Ovary (tissue), 3 donors: ENCODE data around the gene ZNF441.
"Not testable (repeated sequence)": the region's sequence is repeated elsewhere in the genome, so short reads cannot be mapped to it uniquely, and the experiment has no call there.

Experiments used
- POLR2A ChIP-seq: fragments of 450-650 bp; IDR thresholded peaks from one replicate; pipeline ENCODE4 v1.6.1; 2017; ENCODE audit warnings: antibody characterized with exemption, mild to moderate bottlenecking, moderate library complexity
- TF ChIP-seq, protein P1 (sequence below), 3 donors: fragments of 450-650 bp in 2 of 3; fragments of 200-600 bp in 1 of 3; IDR thresholded peaks; one replicate each; pipeline versions ENCODE4 v1.5.1 to v1.8.0; 2016 to 2022; ENCODE audit warnings: antibody characterized with exemption in 3 of 3, mild to moderate bottlenecking in 1 of 3
- donor health status: DM: no; HTN: no; CAD: no.

DNA sequence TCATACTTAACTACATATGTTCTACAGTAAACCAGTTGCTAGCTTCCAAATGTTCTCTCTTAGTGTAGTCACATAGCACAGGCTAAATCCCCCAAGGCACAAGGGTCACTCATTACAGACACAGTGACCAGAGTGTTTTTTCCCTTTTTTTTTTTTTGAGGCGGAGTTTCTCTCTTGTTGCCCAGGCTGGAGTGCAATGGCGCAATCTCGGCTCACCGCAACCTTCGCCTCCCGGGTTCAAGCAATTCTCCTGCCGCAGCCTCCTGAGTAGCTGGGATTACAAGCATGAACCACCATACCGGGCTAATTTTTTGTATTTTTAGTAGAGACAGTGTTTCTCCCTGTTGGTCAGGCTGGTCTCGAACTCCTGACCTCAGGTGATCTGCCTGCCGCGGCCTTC is 9.9 kb downstream of the ZNF441 start:
- TF ChIP-seq, protein P1, sequence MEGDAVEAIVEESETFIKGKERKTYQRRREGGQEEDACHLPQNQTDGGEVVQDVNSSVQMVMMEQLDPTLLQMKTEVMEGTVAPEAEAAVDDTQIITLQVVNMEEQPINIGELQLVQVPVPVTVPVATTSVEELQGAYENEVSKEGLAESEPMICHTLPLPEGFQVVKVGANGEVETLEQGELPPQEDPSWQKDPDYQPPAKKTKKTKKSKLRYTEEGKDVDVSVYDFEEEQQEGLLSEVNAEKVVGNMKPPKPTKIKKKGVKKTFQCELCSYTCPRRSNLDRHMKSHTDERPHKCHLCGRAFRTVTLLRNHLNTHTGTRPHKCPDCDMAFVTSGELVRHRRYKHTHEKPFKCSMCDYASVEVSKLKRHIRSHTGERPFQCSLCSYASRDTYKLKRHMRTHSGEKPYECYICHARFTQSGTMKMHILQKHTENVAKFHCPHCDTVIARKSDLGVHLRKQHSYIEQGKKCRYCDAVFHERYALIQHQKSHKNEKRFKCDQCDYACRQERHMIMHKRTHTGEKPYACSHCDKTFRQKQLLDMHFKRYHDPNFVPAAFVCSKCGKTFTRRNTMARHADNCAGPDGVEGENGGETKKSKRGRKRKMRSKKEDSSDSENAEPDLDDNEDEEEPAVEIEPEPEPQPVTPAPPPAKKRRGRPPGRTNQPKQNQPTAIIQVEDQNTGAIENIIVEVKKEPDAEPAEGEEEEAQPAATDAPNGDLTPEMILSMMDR (IDR thresholded peaks at IDR 0.05), result not testable (repeated sequence)
- TF ChIP-seq POLR2A, result not testable (repeated sequence)
